HUES6 (cell line): ENCODE results near the gene STARD5.
"Not testable (repeated sequence)": the region's sequence is repeated elsewhere in the genome, so short reads cannot be mapped to it uniquely, and the experiment has no call there.

Experiments used
- H3K27ac ChIP-seq: 2 replicates; pipeline ENCODE4 v1.7.0; 2013; ENCODE audit warnings: low read depth, mild to moderate bottlenecking, low read length, inconsistent platforms
- H3K27me3 ChIP-seq: 2 replicates; pipeline ENCODE4 v1.6.1; 2013; ENCODE audit warnings: low read length; ENCODE audit not compliant: control insufficient read depth, insufficient read depth
- H3K36me3 ChIP-seq: 2 replicates; pipeline ENCODE4 v1.6.1; 2013; ENCODE audit warnings: low read length; ENCODE audit not compliant: control insufficient read depth, insufficient read depth
- H3K4me1 ChIP-seq: 2 replicates; pipeline ENCODE4 v1.6.1; 2013; ENCODE audit warnings: low read length; ENCODE audit not compliant: control insufficient read depth, insufficient read depth
- H3K4me3 ChIP-seq: 2 replicates; pipeline ENCODE4 v1.5.1; 2013; ENCODE audit warnings: low read depth, low read length
- H3K9ac ChIP-seq: one replicate; pipeline ENCODE4 v1.6.1; 2013; ENCODE audit warnings: mild to moderate bottlenecking, low read length
- H3K9me3 ChIP-seq: 2 replicates; pipeline ENCODE4 v1.6.1; 2013; ENCODE audit warnings: low read depth, low read length; ENCODE audit not compliant: control insufficient read depth, insufficient read depth

The STARD5 gene

DNA sequence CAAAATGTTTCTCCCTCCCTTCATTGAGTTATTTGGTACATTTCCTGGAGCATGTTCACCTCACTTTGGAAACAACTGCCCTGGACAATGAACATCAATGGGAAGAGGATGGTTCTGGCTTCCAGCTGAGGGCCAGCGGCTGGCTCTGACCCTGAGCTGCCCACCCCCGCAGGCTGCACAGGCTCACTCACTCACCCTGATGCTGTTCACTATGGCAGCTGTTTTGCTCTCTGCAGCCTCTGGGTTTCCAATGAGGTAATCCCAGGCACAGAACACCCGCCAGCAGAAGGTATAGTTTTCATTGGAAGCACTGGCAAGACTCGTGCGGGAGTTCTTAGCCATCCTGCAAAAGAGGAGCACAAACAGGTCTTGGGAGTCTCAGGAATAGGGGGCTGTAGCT, 32.3 kb upstream of the STARD5 start:
- Histone ChIP-seq H3K36me3 (no peaks in the 10 kb centered on the region), H3K27ac (no peak overlapping the region), H3K27me3 (no peaks in the 10 kb centered on the region), H3K9ac (no peak overlapping the region), H3K9me3 (no peaks in the 10 kb centered on the region), H3K4me1 (peaks cover 12% of the 10 kb centered on the region; the same call in 1 of the 2 replicates), H3K4me3 (no peak overlapping the region)

GRCh38 chr15:81351651-81352050, 27.7 kb upstream of the STARD5 start:
- H3K27ac ChIP-seq, result no peak overlapping the region
- H3K4me3 ChIP-seq, result no peak overlapping the region
- H3K36me3 ChIP-seq, result no peaks in the 10 kb centered on the region
- H3K9ac ChIP-seq, result no peak overlapping the region
- no peaks in the 10 kb centered on the region for H3K9me3 ChIP-seq
- H3K4me1 ChIP-seq, result 0 out of 2 replicates have a peak, but pooled peaks cover 5% of the 10 kb centered on the region
- H3K27me3 ChIP-seq, result no peaks in the 10 kb centered on the region

DNA sequence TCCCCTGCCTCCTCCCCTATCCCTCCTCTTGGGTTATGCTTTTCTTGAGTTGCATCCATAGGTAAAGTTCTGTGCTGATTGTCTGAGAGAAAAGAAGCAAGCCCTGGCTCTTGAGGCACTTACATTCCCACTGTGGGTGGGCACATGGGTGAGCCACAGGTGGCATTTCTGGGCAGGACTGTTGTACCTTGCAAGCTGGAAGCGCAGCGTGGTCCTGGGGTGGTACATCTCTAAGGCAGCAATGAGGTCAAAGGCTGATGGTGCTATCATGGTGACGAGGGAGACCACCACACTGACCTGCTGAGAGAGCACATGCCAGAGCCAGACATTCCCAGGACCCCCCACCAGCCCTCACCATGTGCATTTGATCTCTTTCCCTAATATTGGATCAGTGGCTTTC, 25.3 kb upstream of the STARD5 start:
- Histone ChIP-seq H3K36me3 (no peaks in the 10 kb centered on the region), H3K27me3 (no peaks in the 10 kb centered on the region), H3K27ac (no peak overlapping the region), H3K9ac (no peak overlapping the region), H3K4me1 (no peaks in the 10 kb centered on the region), H3K4me3 (no peak overlapping the region), H3K9me3 (no peaks in the 10 kb centered on the region)

DNA sequence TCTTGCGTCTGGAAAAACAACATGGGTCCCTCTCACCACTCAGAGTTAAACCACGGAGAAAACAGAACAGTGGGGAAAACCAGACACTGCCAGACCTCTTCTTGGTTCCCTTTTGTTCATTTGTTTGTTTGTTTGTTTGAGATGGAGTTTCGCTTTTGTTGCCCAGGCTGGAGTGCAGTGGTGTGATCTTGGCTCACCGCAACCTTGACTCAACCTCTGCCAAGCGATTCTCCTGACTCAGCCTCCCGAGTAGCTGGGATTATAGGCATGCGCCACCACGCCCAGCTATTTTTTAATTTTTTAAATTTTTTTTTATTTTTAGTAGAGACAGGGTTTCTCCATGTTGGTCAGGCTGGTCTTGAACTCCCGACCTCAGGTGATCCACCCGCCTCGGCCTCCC, 24.8 kb upstream of the STARD5 start:
- H3K9me3 ChIP-seq, H3K27ac ChIP-seq, H3K9ac ChIP-seq, H3K4me3 ChIP-seq, H3K4me1 ChIP-seq, H3K36me3 ChIP-seq, H3K27me3 ChIP-seq: not testable (repeated sequence)

DNA sequence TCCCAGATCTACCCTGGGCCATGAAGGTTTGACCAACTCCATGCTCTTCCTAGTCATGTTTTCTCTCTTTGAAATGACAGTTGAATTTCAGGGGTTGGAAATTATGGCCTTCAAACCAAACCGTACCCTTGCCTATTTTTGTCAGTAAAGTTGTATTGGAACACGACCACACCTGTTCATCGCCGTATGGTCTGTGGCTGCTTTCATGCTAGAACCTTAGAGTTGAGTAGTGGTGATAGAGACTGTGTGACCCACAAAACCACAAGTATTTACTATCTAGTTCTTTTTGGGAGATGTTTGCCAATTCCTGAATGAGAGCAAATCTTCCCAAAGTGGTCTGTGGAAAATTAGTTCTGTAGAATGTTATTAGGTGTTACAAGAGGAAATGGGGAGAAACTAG, 24.0 kb upstream of the STARD5 start:
- no peaks in the 10 kb centered on the region for H3K4me1 ChIP-seq
- no peak overlapping the region for H3K9ac ChIP-seq
- no peaks in the 10 kb centered on the region for H3K9me3 ChIP-seq
- no peak overlapping the region for H3K27ac ChIP-seq
- no peaks in the 10 kb centered on the region for H3K27me3 ChIP-seq
- no peaks in the 10 kb centered on the region for H3K36me3 ChIP-seq
- H3K4me3 ChIP-seq, result no peak overlapping the region

DNA sequence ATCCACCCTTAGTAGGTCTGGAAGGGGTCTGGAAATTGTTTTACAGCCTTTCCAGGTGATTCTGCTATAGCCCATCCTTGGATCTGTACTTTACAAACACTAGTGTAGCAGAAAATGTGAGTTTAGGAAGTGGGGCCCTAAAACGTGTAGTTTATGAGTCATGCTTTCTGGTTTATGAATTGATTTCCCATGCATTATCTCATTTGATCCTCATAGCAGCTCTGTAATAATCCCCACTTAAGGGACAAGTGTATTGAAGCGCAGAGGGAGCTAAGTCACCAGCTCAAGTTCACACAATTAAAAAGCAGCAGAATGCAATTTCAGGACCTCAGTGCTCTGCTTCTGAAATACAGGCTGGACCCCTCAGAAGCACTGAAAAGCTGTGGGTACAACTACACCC, 22.7 kb upstream of the STARD5 start:
- H3K27ac ChIP-seq, result no peak overlapping the region
- no peaks in the 10 kb centered on the region for H3K4me1 ChIP-seq
- no peak overlapping the region for H3K9ac ChIP-seq
- H3K9me3 ChIP-seq, result no peaks in the 10 kb centered on the region
- no peaks in the 10 kb centered on the region for H3K36me3 ChIP-seq
- no peaks in the 10 kb centered on the region for H3K27me3 ChIP-seq
- no peak overlapping the region for H3K4me3 ChIP-seq

DNA sequence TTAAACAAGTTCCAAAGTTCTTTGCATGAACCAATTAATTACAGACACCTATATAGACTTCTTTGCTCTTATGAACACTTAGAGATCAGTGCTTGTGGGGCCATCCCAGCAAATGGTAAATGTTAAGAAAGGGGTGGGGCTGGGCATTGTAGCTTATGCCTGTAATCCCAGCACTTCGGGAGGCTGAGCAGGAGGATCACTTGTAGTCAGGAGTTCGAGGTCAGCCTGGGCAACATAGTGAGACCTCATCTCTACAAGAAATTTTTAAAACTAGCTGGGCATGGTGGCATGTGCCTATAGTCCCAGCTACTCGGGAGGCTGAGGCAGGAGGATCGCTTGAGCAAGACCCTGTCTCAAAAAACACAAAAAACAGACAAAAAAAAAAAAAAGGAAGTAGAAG, 19.4 kb upstream of the STARD5 start:
- H3K36me3 ChIP-seq, result no peaks in the 10 kb centered on the region
- H3K4me1 ChIP-seq, result no peaks in the 10 kb centered on the region
- H3K27me3 ChIP-seq, result no peaks in the 10 kb centered on the region
- H3K9ac ChIP-seq, result no peak overlapping the region
- no peak overlapping the region for H3K27ac ChIP-seq
- no peak overlapping the region for H3K4me3 ChIP-seq
- no peaks in the 10 kb centered on the region for H3K9me3 ChIP-seq

DNA sequence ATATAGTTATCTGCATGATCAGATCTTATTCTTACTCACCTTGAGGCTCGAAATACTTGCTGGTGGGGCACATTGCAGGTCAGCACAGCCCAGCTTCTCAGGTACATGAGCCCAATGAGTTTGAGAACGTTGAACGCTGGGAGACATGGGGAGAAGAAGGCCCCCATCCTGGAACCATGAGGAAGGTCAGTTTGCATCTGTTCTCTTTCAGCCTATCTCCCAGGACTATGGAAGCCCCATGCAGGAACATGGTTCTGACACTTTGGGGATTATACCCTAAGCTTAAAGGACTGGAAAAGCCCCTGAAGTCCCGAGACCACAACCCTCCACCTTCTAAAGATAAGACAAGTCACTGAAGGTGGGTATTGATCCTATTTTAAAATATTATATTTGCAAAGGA, 17.4 kb upstream of the STARD5 start:
- H3K9ac ChIP-seq, result no peak overlapping the region
- no peak overlapping the region for H3K4me3 ChIP-seq
- no peaks in the 10 kb centered on the region for H3K36me3 ChIP-seq
- no peak overlapping the region for H3K27ac ChIP-seq
- no peaks in the 10 kb centered on the region for H3K4me1 ChIP-seq
- no peaks in the 10 kb centered on the region for H3K9me3 ChIP-seq
- no peaks in the 10 kb centered on the region for H3K27me3 ChIP-seq

DNA sequence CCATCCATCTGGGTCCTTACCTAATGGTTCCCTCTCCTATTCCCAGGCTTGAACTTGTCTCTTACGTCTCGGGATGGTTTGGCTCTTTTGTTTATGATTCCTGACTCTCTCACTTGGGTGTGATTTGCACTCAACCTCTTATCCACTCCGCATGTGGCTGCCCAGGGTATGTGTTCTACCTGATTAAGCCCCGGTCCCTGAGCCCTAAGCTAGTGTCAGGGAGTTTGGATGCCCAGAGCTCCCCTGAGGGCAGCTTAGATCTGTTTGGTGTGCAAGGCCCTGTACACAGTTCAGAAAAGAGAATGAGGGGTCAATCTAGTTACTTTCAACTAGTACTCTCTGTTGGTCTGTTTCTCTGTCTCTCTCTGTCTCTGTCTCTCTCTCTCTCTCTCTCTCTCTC, 15.9 kb upstream of the STARD5 start:
- Histone ChIP-seq H3K9me3 (no peaks in the 10 kb centered on the region), H3K9ac (no peak overlapping the region), H3K36me3 (no peaks in the 10 kb centered on the region), H3K4me1 (no peaks in the 10 kb centered on the region), H3K4me3 (no peak overlapping the region), H3K27ac (no peak overlapping the region), H3K27me3 (no peaks in the 10 kb centered on the region)

GRCh38 chr15:81339321-81339720, 15.4 kb upstream of the STARD5 start:
- Histone ChIP-seq H3K4me1 (no peaks in the 10 kb centered on the region), H3K9me3 (no peaks in the 10 kb centered on the region), H3K27ac (no peak overlapping the region), H3K4me3 (no peak overlapping the region), H3K27me3 (no peaks in the 10 kb centered on the region), H3K9ac (no peak overlapping the region), H3K36me3 (no peaks in the 10 kb centered on the region)

GRCh38 chr15:81338170-81339007, 14.4 kb upstream of the STARD5 start:
- Histone ChIP-seq H3K36me3 (no peaks in the 10 kb centered on the region), H3K27me3 (no peaks in the 10 kb centered on the region), H3K27ac (no peak overlapping the region), H3K9me3 (no peaks in the 10 kb centered on the region), H3K4me1 (no peaks in the 10 kb centered on the region), H3K4me3 (no peak overlapping the region), H3K9ac (no peak overlapping the region)
